GM12878 (cell line): ENCODE data around the gene ADGB. TPM values are rescaled to one million over a fixed set of nuclear protein-coding genes. Genes with fewer than 3 reads are reported as not detected.
A peak's percentile ranks its signal among the peaks of the same experiment; 100 is the strongest.

ENCODE experiments used
- ATAC-seq: fragments of 200-7000 bp; cut with Tn5 transposase; 3 replicates; pipeline ENCODE4 v1.9.1; 2020; ENCODE audit warnings: mild to moderate bottlenecking, moderate library complexity
- BruUV-seq: library from RNA; stranded (reverse); fragments of 400-500 nt; replicated peaks from 2 replicates; lab custom pipeline; 2021; lab: Mats Ljungman, UMichigan
- CTCF ChIA-PET: fragments of 300-600 bp; sonication (Branson Sonifier 250); formaldehyde crosslinking; extraction: SDS; loops from one replicate; lab custom pipeline; 2021; ENCODE audit warnings: inconsistent platforms; lab: Yijun Ruan, JAX
- POLR2A ChIA-PET: fragments of 350-600 bp; formaldehyde crosslinking; extraction: SDS; loops from one replicate; lab custom pipeline; 2021; ENCODE audit warnings: inconsistent platforms; lab: Charles Lee
- RAD21 ChIA-PET: fragments of 300-600 bp; sonication (Branson Sonifier 250); formaldehyde crosslinking; loops from one replicate; lab custom pipeline; 2023; ENCODE audit warnings: antibody characterized with exemption; ENCODE audit not compliant: unreplicated experiment; lab: Charles Lee
- SMC1A ChIA-PET: fragments of 300-600 bp; sonication (Branson Sonifier 250); formaldehyde crosslinking; loops from one replicate; lab custom pipeline; 2023; ENCODE audit not compliant: unreplicated experiment, uncharacterized antibody; lab: Charles Lee
- DNase-seq: peaks from one replicate; pipeline ENCODE4 v3.0.0-alpha.2; 2011; ENCODE audit warnings: low read depth, low spot score
- FAIRE-seq: peaks from 3 replicates; lab custom pipeline; 2011; peaks lifted over from hg19 to GRCh38; lab: Jason Lieb, UNC
- H2AFZ ChIP-seq: 2 replicates; pipeline ENCODE4 v1.6.0; 2011; ENCODE audit warnings: low read depth, low read length, control low read depth; ENCODE audit not compliant: control insufficient read depth
- H3K27ac ChIP-seq: 2 replicates; pipeline ENCODE4 v1.5.1; 2011; ENCODE audit warnings: control low read depth; ENCODE audit not compliant: control insufficient read depth, insufficient read depth
- H3K27me3 ChIP-seq, 2 experiments: replicated peaks in 1 of 2; 2 replicates each; pipeline versions ENCODE4 v1.6.0 to v1.6.1; 2011; ENCODE audit warnings: low read length in 1 of 2; ENCODE audit not compliant: control insufficient read depth in 2 of 2, insufficient read depth in 2 of 2
- H3K36me3 ChIP-seq, 2 experiments: 2 replicates each; pipeline ENCODE4 v1.5.1; 2011; ENCODE audit warnings: low read length in 1 of 2; ENCODE audit not compliant: control insufficient read depth in 2 of 2, insufficient read depth in 2 of 2
- H3K4me1 ChIP-seq: 2 replicates; pipeline ENCODE4 v1.6.1; 2011; ENCODE audit warnings: mild to moderate bottlenecking, low read length, moderate library complexity, mixed read lengths; ENCODE audit not compliant: control insufficient read depth, insufficient read depth
- H3K4me2 ChIP-seq: 2 replicates; pipeline ENCODE4 v1.6.0; 2011; ENCODE audit warnings: control low read depth; ENCODE audit not compliant: control insufficient read depth, insufficient read depth
- H3K4me3 ChIP-seq: fragments of 200-600 bp; sonication (generic); 2 replicates; pipeline ENCODE4 v1.5.1; 2016
- H3K79me2 ChIP-seq: 2 replicates; pipeline ENCODE4 v1.6.0; 2011; ENCODE audit warnings: low read length; ENCODE audit not compliant: control insufficient read depth, insufficient read depth
- H3K9ac ChIP-seq: 2 replicates; pipeline ENCODE4 v1.8.0; 2011; ENCODE audit warnings: low read length, control low read depth, mixed read lengths; ENCODE audit not compliant: control insufficient read depth, insufficient read depth
- H3K9me3 ChIP-seq: replicated peaks from 3 replicates; pipeline ENCODE4 v1.5.1; 2011; ENCODE audit warnings: mild to moderate bottlenecking, low read length; ENCODE audit not compliant: control insufficient read depth, insufficient read depth
- H4K20me1 ChIP-seq: 2 replicates; pipeline ENCODE4 v1.6.0; 2011; ENCODE audit not compliant: control insufficient read depth, insufficient read depth
- IKZF1 ChIP-seq: fragments of 450-650 bp; conservative IDR thresholded peaks from 2 replicates; pipeline ENCODE4 v1.6.1; 2017; ENCODE audit warnings: antibody characterized with exemption, mild to moderate bottlenecking
- IKZF2 ChIP-seq, 2 experiments: fragments of 450-650 bp; IDR thresholded peaks; 2 replicates each; pipeline ENCODE4 v1.6.1; 2017; ENCODE audit warnings: mild to moderate bottlenecking in 2 of 2, moderate library complexity in 2 of 2
- RAD51 ChIP-seq: fragments of 450-650 bp; IDR thresholded peaks from 2 replicates; pipeline ENCODE4 v1.6.1; 2016; ENCODE audit warnings: moderate library complexity, mild to moderate bottlenecking, inconsistent platforms
- SPI1 ChIP-seq: IDR thresholded peaks from 2 replicates; pipeline ENCODE4 v1.6.1; 2011; ENCODE audit warnings: low read depth, mild to moderate bottlenecking, low read length, moderate library complexity, borderline replicate concordance; ENCODE audit not compliant: insufficient read depth
- TAF1 ChIP-seq: IDR thresholded peaks from 2 replicates; pipeline ENCODE4 v1.6.1; 2011; ENCODE audit warnings: mild to moderate bottlenecking, low read depth, low read length, borderline replicate concordance
- USF2 ChIP-seq: IDR thresholded peaks from 2 replicates; pipeline ENCODE4 v1.6.1; 2011; ENCODE audit warnings: low read depth, low read length, improper control_type of control experiment, borderline replicate concordance
- WGBS: methylation state at CpG from one replicate; pipeline ENCODE4 v1.1.6; 2016; ENCODE audit warnings: low lambda C conversion rate; ENCODE audit not compliant: insufficient replicate concordance, insufficient coverage; ENCODE audit errors: missing lambda C conversion rate; 5-methylcytosine and 5-hydroxymethylcytosine counted together
- in situ Hi-C: fragments of 300-500 bp; cut with MboI; formaldehyde crosslinking; loops from 9 replicates; pipeline ENCODE4 v1.14.3; 2018; ENCODE audit warnings: mixed read lengths
- intact Hi-C: fragments of 100-400 bp; cut with micrococcal nuclease; formaldehyde crosslinking; loops from one replicate; pipeline ENCODE4 v1.14.2; 2022; ENCODE audit not compliant: unreplicated experiment
- polyA plus RNA-seq, 11 experiments: library from polyadenylated mRNA; depleted of rRNA in 4 of 11; unstranded in 6 of 11; stranded (reverse) in 5 of 11; fragments of >200 nt; fragmentation: Nextera tagmentation in 4 of 11; fragmentation: Illumina TruSeq in 1 of 11; extraction: Ambion mirVana in 4 of 11; extraction: Trizol in 1 of 11; gene quantifications; 1 replicate in 1 of 11; 2 replicates in 10 of 11; pipeline versions ENCODE4 v1.2.1 to v1.2.3, GENCODE V29; 2011 to 2016; ENCODE audit warnings: inconsistent platforms in 2 of 11, missing spikeins in 2 of 11, low read depth in 1 of 11
- total RNA-seq, 4 experiments: library from RNA; depleted of rRNA in 3 of 4; stranded (reverse); fragments of >200 nt in 3 of 4; fragmentation: Illumina TruSeq in 1 of 4; extraction: Trizol in 1 of 4; gene quantifications; 2 replicates each; pipeline versions ENCODE4 v1.2.1 to v1.2.3, GENCODE V29; 2013 to 2021

ADGB gene
- total and polyA plus RNA-seq, 10 of the 15 experiments (the other 5 are each of a cell fraction or from before 2014, with no cell fraction given): not detected

GRCh38 chr6:146595972-146596731 lies 2.6 kb upstream of the ADGB start:
- Histone ChIP-seq H3K36me3 (no peaks in the 10 kb centered on the region), H3K9me3 (no peaks in the 10 kb centered on the region), H4K20me1 (no peaks in the 10 kb centered on the region), H3K27ac (no peak overlapping the region), H3K4me3 (no peak overlapping the region)
- BruUV-seq: no TSS peak
- in situ Hi-C loops: no loop called here
- FAIRE-seq: no peak
- RAD21 ChIA-PET: no interaction called here
- TF ChIP-seq RAD51 (no peak), IKZF1 (peak; percentile 25; the same call in 1 of the 2 replicates), IKZF2 (IDR thresholded peaks at IDR 0.05) (0 out of 4 replicates have a peak, but pooled peaks of 1 of the 2 experiments have one; percentile 15), SPI1 (peak; percentile 74; the same call in 1 of the 2 replicates)
- TF ChIP-seq, all 136 proteins: peak for 3
- ChIA-PET SMC1A (interaction anchor here (0.5 to 0.9 kb wide), 2 partner anchors 44 to 108 kb away, joined by 3 to 4 read pairs; no protein-coding TSS in a partner anchor), CTCF (interaction anchor here (1.3 kb wide), 1 partner anchor 10 kb away, joined by 3 read pairs; no protein-coding TSS in a partner anchor), POLR2A (no interaction called here)
- no peak overlapping the region for H3K9ac ChIP-seq
- H2AFZ ChIP-seq: no peak overlapping the region
- no peak overlapping the region for H3K4me2 ChIP-seq
- ATAC-seq (peak; percentile 45; the same call in 2 of the 3 replicates), DNase-seq (no peak)
- no peaks in the 10 kb centered on the region for H3K79me2 ChIP-seq
- intact Hi-C loops: no loop called here
- 5% methylated on average over 2 of the region's 2 CpGs for WGBS
- no peaks in the 10 kb centered on the region for H3K4me1 ChIP-seq
- no peaks in the 10 kb centered on the region; a peak in 1 of 4 replicates for H3K27me3 ChIP-seq

- no peak overlapping the region for H3K4me3 ChIP-seq
- H3K27me3 ChIP-seq: no peaks in the 10 kb centered on the region; a peak in 1 of 4 replicates
- ATAC-seq: no peak
- H2AFZ ChIP-seq: no peak overlapping the region
- no peaks in the 10 kb centered on the region for H3K79me2 ChIP-seq
- no peaks in the 10 kb centered on the region for H3K36me3 ChIP-seq
- no TSS peak for BruUV-seq
- DNase-seq: no peak
- no peak overlapping the region for H3K27ac ChIP-seq
- H3K4me1 ChIP-seq: no peaks in the 10 kb centered on the region
- H3K4me2 ChIP-seq: no peak overlapping the region
- intact Hi-C loops (no loop called here), in situ Hi-C loops (no loop called here)
- CTCF ChIA-PET: no interaction called here
- no peak overlapping the region for H3K9ac ChIP-seq
- 12% methylated on average over 4 of the region's 4 CpGs for WGBS
- no peak for FAIRE-seq
- RAD21 ChIA-PET: no interaction called here
- H4K20me1 ChIP-seq: no peaks in the 10 kb centered on the region
- no peaks in the 10 kb centered on the region for H3K9me3 ChIP-seq
- TF ChIP-seq USF2 (no peak), TAF1 (no peak)
- SMC1A ChIA-PET: no interaction called here
- POLR2A ChIA-PET: no interaction called here
Measured at GRCh38 chr6:146601352-146601751, 2.6 kb downstream of the ADGB start.
